GM13976 (cell line): Measurements from ENCODE around the gene AOC3.

Source experiments
- DNase-seq: peaks from one replicate; pipeline ENCODE4 v3.0.0; 2012; ENCODE audit warnings: low spot score
- in situ Hi-C: fragments of 300-500 bp; cut with MboI; formaldehyde crosslinking; loops from one replicate; pipeline ENCODE4 v1.12.0; 2022; ENCODE audit warnings: low sequenced_read_pairs, mixed read lengths, inconsistent platforms; ENCODE audit not compliant: unreplicated experiment
- TF ChIP-seq, protein P1 (sequence below): IDR thresholded peaks from 2 replicates; pipeline ENCODE4 v1.5.1; 2012; ENCODE audit warnings: borderline replicate concordance, mild to moderate bottlenecking; ENCODE audit not compliant: insufficient read depth; ENCODE audit errors: extremely low read depth, missing control alignments, control extremely low read depth

Gene AOC3, protein sequence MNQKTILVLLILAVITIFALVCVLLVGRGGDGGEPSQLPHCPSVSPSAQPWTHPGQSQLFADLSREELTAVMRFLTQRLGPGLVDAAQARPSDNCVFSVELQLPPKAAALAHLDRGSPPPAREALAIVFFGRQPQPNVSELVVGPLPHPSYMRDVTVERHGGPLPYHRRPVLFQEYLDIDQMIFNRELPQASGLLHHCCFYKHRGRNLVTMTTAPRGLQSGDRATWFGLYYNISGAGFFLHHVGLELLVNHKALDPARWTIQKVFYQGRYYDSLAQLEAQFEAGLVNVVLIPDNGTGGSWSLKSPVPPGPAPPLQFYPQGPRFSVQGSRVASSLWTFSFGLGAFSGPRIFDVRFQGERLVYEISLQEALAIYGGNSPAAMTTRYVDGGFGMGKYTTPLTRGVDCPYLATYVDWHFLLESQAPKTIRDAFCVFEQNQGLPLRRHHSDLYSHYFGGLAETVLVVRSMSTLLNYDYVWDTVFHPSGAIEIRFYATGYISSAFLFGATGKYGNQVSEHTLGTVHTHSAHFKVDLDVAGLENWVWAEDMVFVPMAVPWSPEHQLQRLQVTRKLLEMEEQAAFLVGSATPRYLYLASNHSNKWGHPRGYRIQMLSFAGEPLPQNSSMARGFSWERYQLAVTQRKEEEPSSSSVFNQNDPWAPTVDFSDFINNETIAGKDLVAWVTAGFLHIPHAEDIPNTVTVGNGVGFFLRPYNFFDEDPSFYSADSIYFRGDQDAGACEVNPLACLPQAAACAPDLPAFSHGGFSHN

GRCh38 chr17:42850954-42851353 lies at the start of gene AOC3:
AOC3 (plus strand) TSS chr17:42851199; CDS start chr17:42851344, 145 bp downstream.
- DNase-seq: no peak
- in situ Hi-C loops: no loop called here
- TF ChIP-seq, protein P1, sequence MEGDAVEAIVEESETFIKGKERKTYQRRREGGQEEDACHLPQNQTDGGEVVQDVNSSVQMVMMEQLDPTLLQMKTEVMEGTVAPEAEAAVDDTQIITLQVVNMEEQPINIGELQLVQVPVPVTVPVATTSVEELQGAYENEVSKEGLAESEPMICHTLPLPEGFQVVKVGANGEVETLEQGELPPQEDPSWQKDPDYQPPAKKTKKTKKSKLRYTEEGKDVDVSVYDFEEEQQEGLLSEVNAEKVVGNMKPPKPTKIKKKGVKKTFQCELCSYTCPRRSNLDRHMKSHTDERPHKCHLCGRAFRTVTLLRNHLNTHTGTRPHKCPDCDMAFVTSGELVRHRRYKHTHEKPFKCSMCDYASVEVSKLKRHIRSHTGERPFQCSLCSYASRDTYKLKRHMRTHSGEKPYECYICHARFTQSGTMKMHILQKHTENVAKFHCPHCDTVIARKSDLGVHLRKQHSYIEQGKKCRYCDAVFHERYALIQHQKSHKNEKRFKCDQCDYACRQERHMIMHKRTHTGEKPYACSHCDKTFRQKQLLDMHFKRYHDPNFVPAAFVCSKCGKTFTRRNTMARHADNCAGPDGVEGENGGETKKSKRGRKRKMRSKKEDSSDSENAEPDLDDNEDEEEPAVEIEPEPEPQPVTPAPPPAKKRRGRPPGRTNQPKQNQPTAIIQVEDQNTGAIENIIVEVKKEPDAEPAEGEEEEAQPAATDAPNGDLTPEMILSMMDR: no peak

GRCh38 chr17:42803074-42803883 lies 47.7 kb upstream of the AOC3 start:
- TF ChIP-seq, protein P1: no peak
- in situ Hi-C loops: no loop called here
- DNase-seq: no peak

- no peak for DNase-seq
- in situ Hi-C loops: no loop called here
- TF ChIP-seq, protein P1: no peak
Observed at GRCh38 chr17:42804918-42805367, 46.1 kb upstream of the AOC3 start.

DNA sequence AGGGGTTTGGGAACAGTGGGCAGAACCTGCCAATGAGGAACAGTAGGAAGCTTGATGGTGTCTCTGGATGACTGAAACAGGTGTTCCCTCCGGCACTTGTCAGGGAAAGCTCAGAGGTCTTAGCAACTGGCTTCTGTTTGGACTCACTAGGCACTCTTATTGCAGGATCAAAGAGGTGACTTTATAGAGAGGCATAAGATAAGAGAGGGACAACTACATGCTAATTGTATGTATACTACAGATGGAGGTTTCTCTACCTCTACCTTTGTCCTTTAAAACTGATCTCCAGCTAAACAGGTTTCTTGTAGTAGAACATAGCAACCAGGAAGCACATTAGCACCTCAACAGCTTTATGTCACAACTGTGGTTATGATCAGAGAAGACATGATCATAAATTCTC lies 44.8 kb upstream of the AOC3 start:
- TF ChIP-seq, protein P1: no peak
- in situ Hi-C loops: no loop called here
- DNase-seq: no peak

DNA sequence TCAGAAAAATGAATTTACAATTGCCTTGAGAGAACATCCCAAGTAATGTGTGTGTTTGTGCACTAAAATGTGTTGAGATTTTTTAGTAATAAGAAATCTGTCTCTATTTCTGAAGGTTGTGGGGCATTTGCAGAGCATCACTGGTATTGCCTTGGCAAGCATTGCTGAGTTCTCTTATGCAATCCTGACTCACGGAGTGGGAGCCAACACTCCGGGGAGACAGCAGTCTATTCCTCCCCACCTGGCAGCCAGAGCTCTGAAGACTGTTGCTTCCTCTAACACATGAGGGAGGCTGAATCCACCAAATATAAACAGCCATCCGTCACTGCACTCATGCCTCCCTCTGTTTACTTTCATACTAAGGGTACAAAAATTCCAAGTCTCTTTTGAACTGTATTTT lies 41.7 kb upstream of the AOC3 start:
- DNase-seq: no peak

More for the DNA sequence above, 41.7 kb upstream of the AOC3 start:
- in situ Hi-C loops: no loop called here
- TF ChIP-seq, protein P1: no peak
